GM12878 (cell line): ENCODE data around the gene GPR21.

ENCODE experiments used
- ATF3 ChIP-seq: IDR thresholded peaks from 2 replicates; pipeline ENCODE4 v1.6.1; 2011; ENCODE audit warnings: low read depth, mild to moderate bottlenecking, low read length, moderate library complexity, borderline replicate concordance; ENCODE audit errors: extremely low read depth
- CBFB ChIP-seq: IDR thresholded peaks from 2 replicates; pipeline ENCODE4 v1.6.1; 2016; ENCODE audit warnings: antibody characterized with exemption, low read depth
- CTCF ChIP-seq, 3 experiments: IDR thresholded peaks in 2 of 3; conservative IDR thresholded peaks in 1 of 3; 2 replicates each; pipeline ENCODE4 v1.5.1; 2011; ENCODE audit warnings: low read depth in 3 of 3, low read length in 3 of 3, mild to moderate bottlenecking in 3 of 3, control low read depth in 2 of 3, moderate library complexity in 2 of 3, inconsistent platforms in 1 of 3, mixed read lengths in 1 of 3; ENCODE audit not compliant: control insufficient read depth in 2 of 3, insufficient read depth in 1 of 3; ENCODE audit errors: extremely low read depth in 1 of 3
- EZH2 ChIP-seq: IDR thresholded peaks from 2 replicates; pipeline ENCODE4 v1.6.1; 2012; ENCODE audit warnings: low read depth, mild to moderate bottlenecking, control low read depth, inconsistent platforms, low read length, borderline replicate concordance; ENCODE audit not compliant: control insufficient read depth
- NFYA ChIP-seq: IDR thresholded peaks from 2 replicates; pipeline ENCODE4 v1.6.1; 2011; ENCODE audit warnings: low read depth, mild to moderate bottlenecking, low read length, improper control_type of control experiment, borderline replicate concordance
- POLR2AphosphoS2 ChIP-seq: IDR thresholded peaks from 2 replicates; pipeline ENCODE4 v1.6.1; 2011; ENCODE audit warnings: low read depth, mild to moderate bottlenecking, low read length, improper control_type of control experiment, moderate library complexity
- YY1 ChIP-seq: IDR thresholded peaks from 2 replicates; pipeline ENCODE4 v1.6.1; 2011; ENCODE audit warnings: low read depth, mild to moderate bottlenecking, low read length

GRCh38 chr9:123028136-123028535 is 5.3 kb upstream of the GPR21 start:
- TF ChIP-seq CTCF (IDR thresholded peaks at IDR 0.05 in 2 of 3, conservative IDR thresholded peaks at IDR 0.05 in 1 of 3; ENCODE audit: control insufficient read depth in 2 of 3, extremely low read depth in 1 of 3, insufficient read depth in 1 of 3, low read depth in 3 of 3, low read length in 3 of 3) (no peak), NFYA (no peak), EZH2 (no peak), POLR2AphosphoS2 (no peak), CBFB (no peak), ATF3 (no peak), YY1 (no peak)
